ENCODE results near the gene CACNA2D2. TPM values are rescaled to one million over a fixed set of nuclear protein-coding genes. Genes with fewer than 3 reads are reported as not detected.

Gene CACNA2D2
- total RNA-seq, 1 experiment from 2014 or later, result 0.21 TPM

DNA sequence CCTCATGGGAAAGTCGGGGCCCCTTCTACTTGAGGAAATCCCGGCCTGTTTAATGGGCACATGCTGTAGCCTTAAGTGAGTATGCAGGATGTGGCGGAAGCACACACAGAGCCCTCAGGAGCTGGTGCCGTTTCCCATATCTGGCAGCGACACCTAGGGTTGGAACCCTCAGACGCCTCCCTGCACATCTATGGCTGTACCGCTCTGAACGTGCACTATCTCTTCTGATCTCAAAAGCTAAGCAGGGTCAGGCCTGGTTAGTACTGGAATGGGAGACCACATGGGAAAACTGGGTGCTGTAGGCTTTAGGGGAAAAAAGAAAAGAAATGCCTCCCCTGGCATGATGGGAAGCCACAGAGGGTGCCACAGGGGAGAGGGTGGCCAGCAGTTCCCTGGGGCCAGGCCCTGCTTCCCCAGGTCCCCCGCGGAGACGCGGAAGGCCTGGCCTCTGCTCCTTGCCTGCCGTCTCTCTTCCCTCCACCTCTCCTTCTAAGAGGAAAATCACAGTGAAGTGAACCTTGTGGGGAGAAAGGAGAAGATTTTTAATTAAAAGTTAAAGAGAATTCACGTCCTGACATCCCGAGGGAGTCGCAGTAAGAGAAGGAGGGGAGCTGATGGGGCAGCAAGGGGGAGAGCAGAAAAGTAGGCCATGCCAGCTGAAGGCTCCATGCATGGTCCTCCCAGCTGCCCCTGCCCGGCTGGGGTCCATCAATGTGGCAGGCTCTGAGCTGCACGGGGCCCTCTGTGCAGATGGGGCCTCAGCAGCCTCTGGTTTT, 83.7 kb downstream of the CACNA2D2 start:
- in situ Hi-C loops (cut with HindIII; ENCODE audit: low pct_unique_long_range_greater_than_20kb, low sequenced_read_pairs), result no loop called here
- peak; percentile 39 for DNase-seq (ENCODE audit: low read depth, low spot score)

DNA sequence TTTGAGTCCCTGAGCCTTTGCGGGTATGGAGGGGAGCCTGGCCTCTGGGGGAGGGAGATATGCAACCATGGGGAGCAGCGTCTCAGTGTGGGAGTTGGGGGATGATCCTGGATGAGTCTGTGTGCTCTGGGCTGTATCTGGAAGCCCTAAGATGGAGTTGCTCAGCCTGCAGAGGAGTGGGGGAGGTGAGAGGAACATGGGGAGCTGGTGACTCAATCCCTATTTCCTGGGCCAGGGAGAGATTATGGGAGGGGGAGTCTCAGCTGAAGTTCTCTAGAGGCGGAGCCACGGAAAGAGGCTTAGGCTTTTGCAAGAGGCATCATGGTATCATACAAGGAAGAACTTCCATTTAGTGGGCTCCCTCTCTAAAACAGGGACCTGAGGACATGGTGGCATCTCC, 84.6 kb downstream of the CACNA2D2 start:
- no peak for DNase-seq (ENCODE audit: low read depth, low spot score)
- in situ Hi-C loops (cut with HindIII; ENCODE audit: low pct_unique_long_range_greater_than_20kb, low sequenced_read_pairs), result no loop called here

DNA sequence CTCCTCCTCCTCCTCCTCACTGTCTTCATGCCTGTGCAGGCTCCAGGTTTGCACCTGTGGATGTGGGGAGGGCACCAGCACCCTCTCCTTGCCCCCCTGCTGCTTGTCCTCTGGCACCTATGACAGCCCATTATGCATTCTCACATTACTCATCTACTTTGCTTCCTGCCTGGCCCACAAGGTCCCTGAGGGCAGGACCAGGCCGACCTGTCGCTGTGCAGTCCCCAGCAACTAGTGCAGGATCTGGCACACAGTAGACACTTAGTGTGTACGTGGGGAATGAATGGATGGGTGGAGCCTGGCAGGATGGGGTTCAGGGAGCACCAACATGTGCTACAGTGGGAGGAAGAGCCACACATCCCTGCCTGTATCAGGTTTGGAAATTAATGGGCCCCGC, 85.8 kb downstream of the CACNA2D2 start:
- in situ Hi-C loops (cut with HindIII; ENCODE audit: low pct_unique_long_range_greater_than_20kb, low sequenced_read_pairs), result no loop called here
- DNase-seq (ENCODE audit: low read depth, low spot score), result no peak

DNA sequence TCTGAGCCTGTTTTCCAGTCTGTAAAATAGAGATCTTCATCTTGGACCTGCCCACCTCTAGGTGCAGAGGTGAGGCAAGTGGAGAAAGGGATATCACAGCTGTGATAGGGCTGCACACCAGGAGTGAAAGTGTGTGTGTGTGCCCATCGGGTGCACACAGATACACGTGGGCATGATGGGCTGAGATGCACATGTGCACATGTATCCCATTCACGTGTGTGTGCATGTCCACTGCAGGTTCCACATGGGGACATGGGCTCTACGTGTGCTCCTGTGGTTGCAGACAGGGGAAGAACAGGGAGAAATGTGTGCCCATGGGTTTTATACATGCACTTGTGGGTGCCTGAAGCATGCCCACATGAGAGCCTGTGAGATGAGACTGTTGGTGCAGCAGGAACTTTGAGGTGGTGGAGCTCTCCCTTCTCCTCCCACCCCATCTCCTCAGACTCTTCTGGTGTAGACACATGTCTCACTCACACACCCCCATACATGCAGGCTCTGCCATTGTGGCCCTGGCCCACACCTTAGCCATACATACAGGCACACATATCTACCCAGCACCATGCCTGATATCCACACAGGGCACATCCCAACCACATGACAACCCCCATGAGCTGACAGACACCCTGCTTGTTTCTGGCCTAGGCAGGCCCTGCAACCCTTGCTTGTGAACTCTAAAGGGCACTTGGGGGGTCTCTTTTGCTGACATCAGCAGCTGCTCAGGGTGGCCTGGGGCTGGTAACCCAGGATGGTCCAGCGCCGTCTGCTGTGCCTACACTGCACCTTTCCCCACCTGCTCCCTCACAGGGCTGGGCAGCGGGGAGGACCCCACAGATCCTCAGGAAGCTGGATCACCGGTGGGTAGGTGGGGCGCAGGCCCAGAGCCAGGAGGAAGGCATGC, 86.4 kb downstream of the CACNA2D2 start:
- in situ Hi-C loops (cut with HindIII; ENCODE audit: low pct_unique_long_range_greater_than_20kb, low sequenced_read_pairs), result no loop called here
- DNase-seq (ENCODE audit: low read depth, low spot score), result no peak

DNA sequence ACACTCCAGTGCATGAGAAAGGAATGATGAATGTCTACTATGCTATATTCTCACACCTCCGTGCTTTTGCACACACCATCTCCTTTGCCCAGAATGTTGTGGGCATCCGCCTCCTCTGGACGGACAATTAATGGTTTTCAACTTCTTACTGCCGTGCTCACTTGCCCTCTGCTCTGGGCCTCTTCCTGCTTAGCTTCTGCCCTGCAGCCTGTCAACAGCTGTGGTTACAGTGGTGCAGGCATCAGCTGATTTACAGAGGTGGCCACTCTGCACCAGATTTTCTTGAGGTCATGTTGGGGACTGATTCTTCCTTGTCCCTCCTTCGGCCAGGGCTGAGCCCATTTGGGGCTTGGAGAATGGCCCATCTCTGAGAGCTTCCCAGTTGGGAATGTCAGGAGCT, 87.6 kb downstream of the CACNA2D2 start:
- in situ Hi-C loops (cut with HindIII; ENCODE audit: low pct_unique_long_range_greater_than_20kb, low sequenced_read_pairs), result no loop called here
- DNase-seq (ENCODE audit: low read depth, low spot score), result no peak

DNA sequence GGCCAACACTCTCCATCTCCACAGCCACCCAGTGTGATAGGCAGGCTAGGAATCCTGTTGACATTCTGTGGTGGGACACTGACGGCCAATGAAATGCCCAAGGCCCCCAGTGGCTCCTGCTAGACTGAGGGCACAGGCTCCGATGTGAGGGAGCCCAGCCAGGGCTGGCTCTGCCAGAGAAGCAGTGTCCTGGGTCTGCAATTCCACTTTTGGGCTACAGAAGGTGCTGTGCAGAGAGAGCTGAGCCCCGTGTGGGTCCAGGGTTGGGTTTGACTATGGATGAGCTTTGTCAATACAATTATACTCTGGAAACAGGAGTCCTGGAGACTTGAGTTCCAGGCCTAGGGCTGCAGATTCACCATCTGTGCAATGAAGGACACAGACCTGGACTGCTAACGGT, 88.4 kb downstream of the CACNA2D2 start:
- DNase-seq (ENCODE audit: low read depth, low spot score), result no peak
- in situ Hi-C loops (cut with HindIII; ENCODE audit: low pct_unique_long_range_greater_than_20kb, low sequenced_read_pairs), result no loop called here

DNA sequence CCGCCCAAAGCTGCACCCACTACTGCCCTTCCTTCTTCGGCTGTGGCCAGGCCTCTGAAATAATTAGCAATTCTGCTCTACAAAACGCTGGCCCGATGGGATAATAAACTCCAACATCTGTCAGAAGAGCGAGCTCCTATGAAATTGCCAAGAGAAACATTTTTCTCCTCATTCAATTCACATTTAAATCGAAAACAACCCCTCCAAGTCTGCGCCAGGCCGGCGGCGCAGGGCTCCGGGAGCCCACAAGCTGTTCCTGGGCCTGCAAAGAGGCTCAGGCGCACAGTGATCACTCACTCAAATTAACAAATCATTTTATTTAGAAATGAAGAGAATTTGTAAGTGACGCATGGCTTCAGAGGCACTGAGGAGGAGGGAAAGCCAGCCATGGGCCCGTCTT, 88.8 kb downstream of the CACNA2D2 start:
- in situ Hi-C loops (cut with HindIII; ENCODE audit: low pct_unique_long_range_greater_than_20kb, low sequenced_read_pairs), result no loop called here
- no peak for DNase-seq (ENCODE audit: low read depth, low spot score)

DNA sequence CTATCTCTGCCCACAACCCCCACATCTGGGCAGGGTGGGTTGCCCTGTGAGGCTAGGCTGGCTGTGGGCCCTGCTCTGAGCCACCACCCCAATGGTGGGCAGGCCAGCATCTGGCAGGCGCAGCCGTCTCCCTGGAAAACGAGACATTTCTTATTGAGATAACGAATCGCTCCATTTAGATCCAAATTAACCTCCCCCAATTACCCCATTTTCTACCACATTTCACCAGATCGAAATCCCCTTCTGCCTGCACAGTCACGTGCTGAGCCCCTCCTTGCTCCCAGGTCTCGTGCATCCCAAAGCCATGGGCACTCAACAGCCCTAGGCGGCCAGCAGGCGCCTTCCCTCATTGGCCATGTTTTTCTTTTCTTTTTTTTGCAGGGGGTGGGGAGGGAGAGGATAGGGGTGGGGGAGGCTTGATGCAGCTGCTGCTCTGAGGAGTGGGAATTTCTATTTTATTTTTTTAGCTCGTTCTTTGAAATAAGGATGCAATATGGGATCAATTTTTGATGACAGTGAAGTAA, 91.1 kb downstream of the CACNA2D2 start:
- DNase-seq (ENCODE audit: low read depth, low spot score), result no peak
- in situ Hi-C loops (cut with HindIII; ENCODE audit: low pct_unique_long_range_greater_than_20kb, low sequenced_read_pairs), result no loop called here

DNA sequence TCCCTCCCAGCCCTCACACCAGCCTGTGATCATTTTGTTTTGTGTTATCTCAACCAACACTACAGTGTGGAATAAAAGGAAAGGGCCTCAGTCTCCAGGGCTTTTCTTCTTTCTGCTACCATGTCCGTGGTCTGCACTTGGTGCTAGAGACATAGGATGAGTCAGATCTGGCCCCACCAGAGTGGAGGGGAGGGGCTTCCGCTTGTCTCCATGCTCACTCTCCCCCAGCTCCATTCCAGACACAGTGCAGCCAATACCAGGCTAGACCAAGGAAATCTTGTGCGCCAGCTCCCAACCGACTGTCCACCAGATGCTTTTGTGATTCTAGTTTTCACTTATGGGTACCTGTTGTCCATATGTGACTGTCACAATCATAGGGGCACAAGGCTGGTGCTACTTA, 92.2 kb downstream of the CACNA2D2 start:
- no peak for DNase-seq (ENCODE audit: low read depth, low spot score)
- in situ Hi-C loops (cut with HindIII; ENCODE audit: low pct_unique_long_range_greater_than_20kb, low sequenced_read_pairs), result no loop called here

DNA sequence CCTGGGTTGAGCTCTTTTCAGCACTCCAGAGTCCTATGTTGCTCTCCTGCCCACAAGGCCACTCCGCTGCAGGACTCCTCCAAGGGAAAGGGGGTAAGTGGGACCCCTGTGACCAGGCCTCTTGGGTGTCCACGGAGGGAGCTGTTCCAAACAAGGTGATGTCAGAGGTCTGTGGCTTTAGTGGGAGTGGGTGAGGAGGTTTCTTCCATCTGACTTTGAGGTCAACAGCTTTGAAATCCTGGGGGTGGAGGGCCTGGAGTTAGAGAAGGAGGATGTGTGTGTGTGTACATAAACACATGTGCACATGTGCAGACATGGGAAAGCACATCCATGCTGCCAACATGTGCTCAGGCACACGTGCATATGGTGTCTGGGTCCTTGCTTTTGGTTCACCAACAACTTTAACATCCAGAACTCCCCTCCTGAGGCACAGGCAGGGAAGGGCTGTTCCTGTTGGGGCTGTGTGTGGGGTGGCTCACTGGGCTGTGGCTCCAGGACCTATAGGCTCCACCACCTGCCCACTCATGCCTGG, 92.8 kb downstream of the CACNA2D2 start:
- in situ Hi-C loops (cut with HindIII; ENCODE audit: low pct_unique_long_range_greater_than_20kb, low sequenced_read_pairs), result no loop called here
- no peak for DNase-seq (ENCODE audit: low read depth, low spot score)

DNA sequence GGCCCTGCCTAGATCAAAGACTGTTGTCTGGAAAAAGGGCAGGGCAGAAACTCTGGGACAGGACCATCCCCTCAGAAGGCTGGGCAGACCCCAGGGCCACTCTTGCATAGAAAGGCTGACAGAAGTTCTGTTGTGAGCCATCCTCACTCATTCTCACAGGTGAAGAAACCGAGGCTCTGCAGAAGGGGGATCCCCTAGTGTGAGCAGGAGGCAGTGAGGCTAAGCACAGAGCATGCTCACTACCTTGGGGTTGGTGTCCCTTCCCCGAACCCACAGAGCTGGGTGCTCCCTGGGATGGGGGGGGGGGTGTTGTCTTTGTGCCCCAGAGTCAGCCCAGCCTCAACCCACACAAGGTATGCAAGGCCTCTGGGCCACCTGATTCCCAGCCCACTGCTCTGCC, 93.2 kb downstream of the CACNA2D2 start:
- no peak for DNase-seq (ENCODE audit: low read depth, low spot score)
- in situ Hi-C loops (cut with HindIII; ENCODE audit: low pct_unique_long_range_greater_than_20kb, low sequenced_read_pairs), result no loop called here

DNA sequence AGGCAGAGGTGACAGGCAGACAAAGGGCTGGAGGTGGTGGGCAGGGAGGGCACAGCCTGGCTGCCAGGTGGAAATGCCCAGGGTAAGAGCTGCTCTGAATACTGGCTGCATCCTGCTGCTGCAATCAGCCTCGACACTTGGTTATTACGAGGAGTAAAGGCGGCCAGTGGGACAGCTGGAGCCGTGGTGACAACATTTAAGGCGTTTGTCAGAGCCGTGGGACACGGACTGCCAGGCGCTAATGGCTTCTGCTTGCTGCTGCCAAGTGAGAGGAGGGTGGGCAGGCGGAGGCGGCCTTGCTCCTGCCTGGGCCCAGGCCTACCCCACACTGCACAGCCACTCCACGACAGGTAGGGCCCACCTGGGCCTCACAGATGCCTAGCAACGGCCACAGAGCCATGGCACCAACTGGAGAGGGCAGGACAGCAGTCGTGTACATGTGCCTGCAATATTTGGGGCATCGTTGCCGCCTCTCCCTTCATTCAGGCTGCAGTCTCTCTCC, 94.9 kb downstream of the CACNA2D2 start:
- DNase-seq (ENCODE audit: low read depth, low spot score), result no peak
- in situ Hi-C loops (cut with HindIII; ENCODE audit: low pct_unique_long_range_greater_than_20kb, low sequenced_read_pairs), result no loop called here

DNA sequence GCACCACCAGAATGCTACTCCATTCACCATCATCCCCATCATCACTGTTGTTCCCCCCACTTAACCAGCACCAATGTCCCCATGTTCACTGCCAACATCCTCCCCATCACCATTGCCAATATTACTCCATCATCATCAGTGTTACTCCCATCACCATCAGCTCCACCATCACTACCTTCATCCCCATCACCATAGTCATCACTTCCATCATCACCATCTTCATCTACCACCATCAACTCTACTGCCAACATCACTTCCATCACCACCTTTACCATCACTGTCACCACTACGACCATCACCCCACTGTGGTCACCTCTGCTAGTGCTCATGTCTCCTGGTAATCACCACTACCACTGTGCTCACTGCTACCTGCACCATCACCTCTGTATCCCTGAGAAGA, 96.9 kb downstream of the CACNA2D2 start:
- no peak for DNase-seq (ENCODE audit: low read depth, low spot score)
- in situ Hi-C loops (cut with HindIII; ENCODE audit: low pct_unique_long_range_greater_than_20kb, low sequenced_read_pairs), result no loop called here

DNA sequence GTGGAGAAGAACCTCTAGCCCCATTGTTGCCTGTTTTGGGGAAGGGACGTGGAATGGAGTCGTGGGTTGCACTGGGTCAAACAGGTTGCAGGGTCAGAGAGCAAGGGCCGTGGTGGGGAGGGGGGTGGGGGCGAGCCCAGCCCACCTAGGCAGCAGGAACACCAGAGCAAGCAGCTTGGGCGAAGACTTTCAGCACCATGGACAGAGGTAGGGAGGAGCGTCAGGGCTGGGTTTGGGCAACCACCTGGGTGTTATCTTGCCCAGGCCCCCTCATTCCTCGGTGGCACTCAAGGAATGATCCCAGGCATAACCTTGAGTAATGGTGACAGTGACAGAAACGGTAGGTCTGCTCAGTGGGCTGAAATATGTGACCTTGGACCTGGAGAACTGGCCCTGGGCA, 98.2 kb downstream of the CACNA2D2 start:
- in situ Hi-C loops (cut with HindIII; ENCODE audit: low pct_unique_long_range_greater_than_20kb, low sequenced_read_pairs), result no loop called here
- DNase-seq (ENCODE audit: low read depth, low spot score), result no peak

DNA sequence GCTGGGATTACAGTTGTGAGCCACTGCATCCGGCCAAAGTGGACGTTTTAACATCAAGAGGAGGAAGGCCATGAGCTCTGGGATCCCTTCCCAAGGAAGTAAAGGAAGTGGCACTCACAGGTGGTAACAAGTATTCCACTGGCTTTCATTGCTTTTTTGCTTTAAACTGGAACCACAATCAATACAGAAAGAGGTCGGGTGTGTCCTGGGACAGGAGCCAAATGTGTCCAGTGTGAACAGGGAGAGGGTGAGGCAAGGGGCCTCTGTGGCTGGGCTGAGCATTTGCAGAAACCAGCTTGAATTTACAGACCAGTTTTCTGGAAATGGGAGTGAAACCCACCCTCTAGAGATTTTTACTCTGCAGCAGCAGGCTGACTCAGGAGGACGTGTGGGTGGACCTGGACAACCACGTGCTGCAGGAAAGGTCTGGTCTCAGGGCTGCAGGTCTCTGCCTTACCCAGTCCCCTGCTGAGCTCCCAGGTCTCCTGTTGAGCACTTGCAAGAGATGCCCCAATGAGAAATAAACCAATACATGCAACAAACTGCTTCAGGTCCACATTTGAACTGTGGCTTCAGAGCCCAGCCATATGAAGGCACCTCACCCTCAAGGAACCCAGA, 101.3 kb downstream of the CACNA2D2 start:
- in situ Hi-C loops (cut with HindIII; ENCODE audit: low pct_unique_long_range_greater_than_20kb, low sequenced_read_pairs), result no loop called here
- DNase-seq (ENCODE audit: low read depth, low spot score), result no peak

DNA sequence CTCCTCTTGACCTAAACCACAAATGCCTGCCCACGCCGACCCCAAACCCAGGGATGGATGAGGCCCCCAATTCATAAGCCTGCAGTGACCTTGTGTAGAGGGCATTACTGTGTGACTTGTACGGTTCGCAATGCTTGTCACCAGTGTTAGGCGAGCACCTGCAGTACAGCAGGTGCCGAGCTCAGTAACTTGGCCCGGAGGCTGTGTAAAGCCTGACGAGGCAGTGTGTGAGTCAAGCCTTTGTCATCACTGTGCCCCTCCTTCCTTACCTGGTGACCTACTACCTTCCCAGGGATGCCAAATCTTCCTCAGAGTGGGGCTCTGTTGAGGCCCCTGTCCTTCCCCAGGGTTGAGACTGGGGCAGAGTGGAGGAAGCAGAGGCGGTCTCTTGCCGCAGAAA, 106.9 kb downstream of the CACNA2D2 start:
- in situ Hi-C loops (cut with HindIII; ENCODE audit: low pct_unique_long_range_greater_than_20kb, low sequenced_read_pairs), result no loop called here
- no peak for DNase-seq (ENCODE audit: low read depth, low spot score)

DNA sequence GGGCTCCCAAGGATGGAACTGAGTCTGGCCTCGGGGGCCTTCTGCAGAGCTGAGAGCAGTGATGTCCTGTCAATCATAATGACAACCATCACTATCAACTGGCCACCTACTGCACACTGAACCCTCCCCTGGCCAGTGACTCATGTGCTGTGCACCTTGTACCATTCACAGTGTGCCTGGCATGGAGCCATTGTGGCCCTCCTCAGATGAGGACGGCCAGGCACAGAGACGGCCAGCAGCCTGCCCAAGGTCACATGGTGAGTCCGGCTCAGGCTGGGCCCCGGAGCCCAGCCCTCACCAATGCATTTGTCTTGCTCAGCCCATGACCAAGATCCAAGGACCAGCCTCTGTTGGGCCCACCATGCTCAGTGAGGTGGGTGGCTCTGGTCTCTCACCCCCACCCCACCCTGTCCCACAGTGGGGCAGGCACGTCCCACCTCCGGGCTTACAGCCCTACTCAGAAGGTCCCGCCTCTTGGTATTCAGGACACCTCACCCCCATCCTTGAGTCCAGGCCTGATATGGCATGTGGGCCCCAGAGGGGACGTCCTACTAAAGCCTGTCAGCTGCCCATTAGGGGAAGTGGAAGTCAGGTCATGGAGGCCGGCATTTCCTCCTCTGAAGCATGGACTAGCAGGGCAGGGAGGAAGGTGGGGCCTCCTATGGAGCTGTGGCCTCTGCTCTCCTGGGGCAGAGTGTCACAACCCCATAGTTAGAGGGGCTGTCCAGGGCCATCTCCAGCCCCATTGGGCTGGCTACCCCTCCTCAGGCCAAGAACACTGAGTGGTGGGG, 108.2 kb downstream of the CACNA2D2 start:
- in situ Hi-C loops (cut with HindIII; ENCODE audit: low pct_unique_long_range_greater_than_20kb, low sequenced_read_pairs), result no loop called here
- no peak for DNase-seq (ENCODE audit: low read depth, low spot score)
